ENCODE measurements around the gene FLT3.

FLT3 gene

DNA sequence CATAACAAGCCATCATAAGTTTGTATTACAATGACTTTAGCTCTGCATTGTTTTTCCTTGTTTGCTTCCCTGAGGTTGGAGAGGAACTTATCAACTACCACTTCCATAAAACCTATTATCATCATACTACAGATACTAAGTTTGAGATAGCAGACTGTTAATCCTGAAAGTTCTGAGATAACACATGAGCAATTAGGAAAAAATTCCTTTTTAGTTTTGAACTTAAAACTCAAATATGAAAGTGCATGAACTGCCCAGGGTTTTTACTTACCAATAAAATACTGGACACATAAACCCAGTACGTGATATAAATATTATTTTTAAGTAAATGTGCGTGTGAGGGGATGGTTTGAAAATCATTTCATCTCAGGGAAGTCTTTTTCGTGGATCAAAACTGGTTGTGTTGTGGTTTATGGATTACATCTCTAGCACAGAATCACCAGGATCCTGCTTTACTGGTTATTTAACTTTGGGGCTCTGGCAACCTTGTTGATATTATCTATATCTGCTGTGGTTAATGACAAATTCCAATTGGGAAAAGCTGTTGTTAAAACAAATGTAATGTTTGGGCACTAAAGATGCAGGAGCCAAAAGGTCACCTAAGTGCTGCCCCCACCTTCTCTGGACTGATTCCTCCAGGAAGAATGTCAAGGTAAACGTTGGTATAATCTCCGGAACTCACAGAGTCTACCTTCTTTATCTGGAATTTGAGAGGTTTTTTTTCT, 143.6 kb downstream of the FLT3 start:
- no peak for DNase-seq

DNA sequence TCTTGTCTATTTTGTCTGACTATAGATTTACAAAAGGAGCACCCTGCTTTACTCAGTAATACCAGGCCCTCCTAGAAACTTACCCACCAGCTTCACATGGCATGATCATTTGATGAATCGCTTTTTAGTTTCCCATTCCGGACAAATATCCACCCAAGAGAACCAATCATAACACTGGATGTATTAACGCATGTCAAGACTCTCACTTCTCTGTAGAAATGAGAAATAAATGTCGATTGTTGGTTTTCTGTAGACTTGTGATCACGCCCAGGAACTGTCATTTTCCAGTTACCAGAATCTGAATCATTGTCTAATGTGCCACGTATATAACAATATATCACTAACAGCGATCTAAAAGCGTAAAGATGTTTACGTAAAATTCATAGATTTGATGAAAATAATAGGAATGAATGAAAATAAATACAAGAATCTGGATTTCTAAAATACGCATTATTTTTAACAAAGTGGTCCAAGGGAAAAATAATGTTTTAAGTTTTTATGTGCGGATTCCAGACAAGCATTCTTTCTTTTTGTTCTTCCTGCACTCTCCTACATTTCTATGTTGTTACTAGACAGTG, 145.3 kb downstream of the FLT3 start:
- DNase-seq = no peak

DNA sequence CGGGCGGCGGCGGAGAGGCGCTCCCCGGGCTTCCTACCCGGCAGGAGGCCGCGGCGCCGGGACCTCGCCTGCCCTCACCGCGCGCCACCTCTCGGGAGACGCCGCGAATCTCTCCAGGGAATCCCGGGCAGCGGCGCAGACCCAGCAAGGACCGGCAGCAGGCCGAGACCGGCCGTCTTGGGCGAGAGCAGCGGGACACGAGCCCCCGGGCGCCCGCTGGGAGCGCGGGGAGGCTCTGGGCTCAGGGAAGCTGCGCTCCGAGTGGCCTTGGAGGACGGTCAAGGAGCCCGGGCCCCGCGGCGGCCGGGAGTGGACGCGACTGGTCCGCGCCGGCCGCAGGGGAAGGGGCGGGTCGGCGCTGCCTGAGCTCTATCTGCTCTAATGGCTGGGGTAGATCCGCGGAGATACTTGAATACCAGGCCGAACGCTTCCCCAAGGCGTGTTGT, 145.9 kb downstream of the FLT3 start:
- DNase-seq = no peak

DNA sequence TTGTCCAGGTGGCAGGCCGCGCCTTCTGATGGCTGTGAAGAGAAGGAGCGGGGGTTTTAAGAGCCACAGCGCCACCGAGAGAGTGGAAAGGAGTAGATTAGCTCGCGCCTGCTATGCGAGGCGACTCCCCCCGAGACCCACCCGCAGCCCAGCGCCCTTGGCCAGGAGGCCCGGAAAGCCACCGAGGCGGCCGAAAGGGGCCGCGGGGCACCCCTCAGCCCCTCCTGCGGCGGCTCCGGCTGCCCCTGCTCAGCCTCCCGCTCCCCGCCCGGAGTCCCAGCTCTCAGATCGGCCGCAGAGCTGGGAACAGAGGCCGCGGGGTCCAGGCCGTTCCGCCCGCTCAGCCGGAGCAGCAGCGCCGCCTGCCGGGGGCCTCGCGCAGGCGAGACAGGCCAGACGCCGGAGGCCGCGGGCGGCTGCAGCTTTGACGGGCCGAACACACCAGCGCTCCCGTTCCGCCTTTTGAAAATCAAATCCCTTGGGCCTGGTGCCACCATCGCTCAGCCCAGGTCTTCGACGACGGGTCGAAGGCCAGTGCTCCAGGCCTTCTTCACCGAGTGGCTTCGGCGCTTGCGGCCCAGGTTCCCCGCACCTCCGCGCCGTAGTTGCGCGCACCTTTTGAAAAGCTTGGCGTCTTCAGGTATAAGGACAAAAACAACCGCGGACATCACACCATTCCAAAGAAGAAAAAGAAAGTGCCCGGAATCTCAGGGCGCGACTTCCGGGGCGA, 146.5 kb downstream of the FLT3 start:
- DNase-seq = peak; percentile 12
